GM21529 (cell line): Measurements from ENCODE around the gene DUSP16.
"Not testable (repeated sequence)": the region's sequence is repeated elsewhere in the genome, so short reads cannot be mapped to it uniquely, and the experiment has no call there.

Experiments
- ATAC-seq: cut with Tn5 transposase; IDR thresholded peaks from one replicate; pipeline ENCODE4 v1.9.1; 2021; ENCODE audit not compliant: unreplicated experiment

DUSP16 gene

GRCh38 chr12:12585115-12585863, 22.6 kb upstream of the DUSP16 start:
- ATAC-seq: no peak

- ATAC-seq: no peak
Observed at GRCh38 chr12:12583510-12584178, 21.0 kb upstream of the DUSP16 start.

- peak; percentile 95 for ATAC-seq
Observed at GRCh38 chr12:12582895-12583303, 20.2 kb upstream of the DUSP16 start.

- peak; percentile 39 for ATAC-seq
Observed at GRCh38 chr12:12582193-12582881, 19.7 kb upstream of the DUSP16 start.

GRCh38 chr12:12580716-12581115, 18.1 kb upstream of the DUSP16 start:
- not testable (repeated sequence) for ATAC-seq

- no peak for ATAC-seq
Observed at GRCh38 chr12:12577786-12578185, 15.1 kb upstream of the DUSP16 start.

GRCh38 chr12:12572659-12573058, 10.0 kb upstream of the DUSP16 start:
- ATAC-seq: no peak

GRCh38 chr12:12565971-12566370, 3.3 kb upstream of the DUSP16 start:
- ATAC-seq: not testable (repeated sequence)

- ATAC-seq: no peak
Observed at GRCh38 chr12:12564911-12565310, 2.2 kb upstream of the DUSP16 start.

- no peak for ATAC-seq
Observed at GRCh38 chr12:12563290-12563928, 746 bp upstream of the DUSP16 start.

- ATAC-seq: no peak
Observed at GRCh38 chr12:12562016-12562483, 613 bp downstream of the DUSP16 start.

GRCh38 chr12:12561371-12562015, 1.2 kb downstream of the DUSP16 start:
- ATAC-seq: peak; percentile 24

- no peak for ATAC-seq
Observed at GRCh38 chr12:12560587-12561370, 1.9 kb downstream of the DUSP16 start.

GRCh38 chr12:12559719-12560296, 2.9 kb downstream of the DUSP16 start:
- ATAC-seq: no peak

- ATAC-seq: no peak
Observed at GRCh38 chr12:12558291-12558690, 4.4 kb downstream of the DUSP16 start.

GRCh38 chr12:12557733-12558132, 4.9 kb downstream of the DUSP16 start:
- no peak for ATAC-seq

- ATAC-seq: no peak
Observed at GRCh38 chr12:12555656-12556055, 7.0 kb downstream of the DUSP16 start.

GRCh38 chr12:12553208-12553785, 9.4 kb downstream of the DUSP16 start:
- no peak for ATAC-seq

- ATAC-seq: no peak
Observed at GRCh38 chr12:12551115-12551514, 11.5 kb downstream of the DUSP16 start.
